PC-9 (cell line): Measurements from ENCODE around the gene EPHB1. TPM values are rescaled to one million over a fixed set of nuclear protein-coding genes. Genes with fewer than 3 reads are reported as not detected.

Source experiments
- BruUV-seq: library from RNA; stranded (reverse); fragments of 400-500 nt; replicated peaks from 2 replicates; lab custom pipeline; 2021; lab: Mats Ljungman, UMichigan
- CTCF ChIA-PET: fragments of 300-600 bp; sonication (Branson Sonifier 250); formaldehyde crosslinking; loops from one replicate; lab custom pipeline; 2022; ENCODE audit warnings: antibody characterized with exemption; lab: Charles Lee
- POLR2A ChIA-PET: fragments of 300-600 bp; sonication (Branson Sonifier 250); formaldehyde crosslinking; loops from one replicate; lab custom pipeline; 2022; ENCODE audit warnings: antibody characterized with exemption; ENCODE audit not compliant: unreplicated experiment; lab: Charles Lee
- DNase-seq, 2 experiments: peaks; one replicate each; pipeline versions ENCODE4 v3.0.0 to v3.0.0-alpha.2; 2015 to 2022; ENCODE audit warnings: mixed read lengths in 1 of 2
- H2AFZ ChIP-seq: fragments of 200-600 bp; sonication (generic); 2 replicates; pipeline ENCODE4 v1.8.1; 2017; ENCODE audit warnings: antibody characterized with exemption
- H3F3A ChIP-seq: fragments of 200-600 bp; sonication (generic); 2 replicates; pipeline ENCODE4 v1.8.1; 2017; ENCODE audit warnings: antibody characterized with exemption, mild to moderate bottlenecking, low read depth; ENCODE audit not compliant: insufficient read depth
- H3K27ac ChIP-seq: fragments of 200-600 bp; sonication (generic); 2 replicates; pipeline ENCODE4 v1.6.1; 2016; ENCODE audit warnings: mixed run types
- H3K27me3 ChIP-seq: fragments of 200-600 bp; sonication (generic); 2 replicates; pipeline ENCODE4 v1.6.1; 2016; ENCODE audit warnings: low read depth, mixed run types; ENCODE audit not compliant: insufficient read depth
- H3K36me3 ChIP-seq: fragments of 200-600 bp; sonication (generic); 2 replicates; pipeline ENCODE4 v1.6.1; 2016; ENCODE audit warnings: low read depth, mixed run types
- H3K4me1 ChIP-seq: fragments of 200-600 bp; sonication (generic); replicated peaks from 2 replicates; pipeline ENCODE4 v1.6.1; 2016; ENCODE audit warnings: mixed run types; ENCODE audit not compliant: insufficient read depth
- H3K4me2 ChIP-seq: fragments of 200-600 bp; sonication (generic); 2 replicates; pipeline ENCODE4 v1.6.1; 2017; ENCODE audit warnings: mixed run types
- H3K4me3 ChIP-seq: fragments of 200-600 bp; sonication (generic); 2 replicates; pipeline ENCODE4 v1.6.1; 2016; ENCODE audit warnings: mixed run types
- H3K79me2 ChIP-seq: fragments of 200-600 bp; sonication (generic); 2 replicates; pipeline ENCODE4 v1.6.1; 2017; ENCODE audit warnings: low read depth, mixed run types
- H3K9me2 ChIP-seq: fragments of 200-600 bp; sonication (generic); 2 replicates; pipeline ENCODE4 v1.8.1; 2017; ENCODE audit warnings: mild to moderate bottlenecking; ENCODE audit not compliant: insufficient read depth
- H3K9me3 ChIP-seq: fragments of 200-600 bp; sonication (generic); 2 replicates; pipeline ENCODE4 v1.8.1; 2016; ENCODE audit warnings: low read depth; ENCODE audit not compliant: insufficient read depth
- H4K20me1 ChIP-seq: fragments of 200-600 bp; sonication (generic); 2 replicates; pipeline ENCODE4 v1.8.1; 2017; ENCODE audit not compliant: insufficient read depth
- EZH2 ChIP-seq: fragments of 200-600 bp; sonication (generic); IDR thresholded peaks from 2 replicates; pipeline ENCODE4 v1.8.0; 2017; ENCODE audit warnings: antibody characterized with exemption, low read depth
- intact Hi-C: fragments of 100-400 bp; cut with micrococcal nuclease; formaldehyde crosslinking; loops from one replicate; pipeline ENCODE4 v1.10.0; 2022; ENCODE audit not compliant: unreplicated experiment
- total RNA-seq: library from RNA; stranded (reverse); gene quantifications from 2 replicates; pipeline ENCODE4 v1.2.3, GENCODE V29; 2021
- TF ChIP-seq, protein P1 (sequence below): fragments of 200-600 bp; sonication (generic); conservative IDR thresholded peaks from 2 replicates; pipeline ENCODE4 v1.6.1; 2017; ENCODE audit warnings: mixed run types, antibody characterized with exemption, mild to moderate bottlenecking, moderate library complexity

Gene EPHB1
- total RNA-seq, 1 experiment from 2014 or later = 0.15 TPM

DNA sequence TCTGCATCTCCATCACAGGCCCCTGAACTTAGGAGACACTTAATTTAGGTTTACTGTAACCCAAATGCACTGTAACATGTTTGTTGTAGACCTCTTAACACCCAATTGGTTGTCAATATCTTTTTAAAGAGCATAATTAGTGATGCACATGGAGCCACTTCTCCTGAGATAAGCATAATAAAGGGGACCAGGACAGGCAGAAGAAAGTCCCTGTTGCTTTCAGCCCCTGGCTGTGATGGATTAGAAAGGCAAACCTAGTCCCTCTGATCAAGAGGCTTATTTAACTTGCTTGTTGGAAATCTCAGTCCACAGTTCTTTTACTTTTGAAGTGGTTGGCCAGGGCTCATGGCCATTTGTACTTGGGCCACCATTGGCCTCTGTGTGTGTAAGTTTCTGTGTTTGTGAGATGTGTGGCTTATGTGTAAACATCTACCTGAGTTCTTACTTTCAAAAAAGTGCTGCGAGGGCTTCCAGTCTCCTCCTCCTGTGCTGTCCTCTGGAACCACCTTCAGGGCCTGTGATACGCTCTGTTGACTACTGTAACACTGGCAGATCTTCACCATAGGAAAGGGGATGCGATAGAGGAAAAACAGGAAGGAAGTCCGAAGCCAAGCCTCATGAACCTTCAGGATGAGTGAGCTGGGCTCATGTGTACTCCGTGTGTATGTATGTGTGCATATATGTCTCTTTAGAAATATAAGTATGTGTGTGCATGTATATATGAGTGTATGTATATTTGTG, 136.2 kb downstream of the EPHB1 start:
- Histone ChIP-seq H3K27me3 (peaks cover 9% of the 10 kb centered on the region; the same call in 1 of the 2 replicates), H2AFZ (no peak overlapping the region), H3K9me2 (no peaks in the 10 kb centered on the region), H3K36me3 (no peaks in the 10 kb centered on the region), H3K4me3 (no peak overlapping the region), H3K4me2 (no peak overlapping the region), H3K79me2 (no peaks in the 10 kb centered on the region), H3K27ac (no peak overlapping the region), H4K20me1 (no peaks in the 10 kb centered on the region), H3K4me1 (no peaks in the 10 kb centered on the region), H3K9me3 (no peaks in the 10 kb centered on the region), H3F3A (no peaks in the 10 kb centered on the region)
- CTCF ChIA-PET = no interaction called here
- no TSS peak for BruUV-seq
- intact Hi-C loops = no loop called here
- POLR2A ChIA-PET = no interaction called here
- no peak for DNase-seq
- no peak for TF ChIP-seq EZH2
- TF ChIP-seq, protein P1, sequence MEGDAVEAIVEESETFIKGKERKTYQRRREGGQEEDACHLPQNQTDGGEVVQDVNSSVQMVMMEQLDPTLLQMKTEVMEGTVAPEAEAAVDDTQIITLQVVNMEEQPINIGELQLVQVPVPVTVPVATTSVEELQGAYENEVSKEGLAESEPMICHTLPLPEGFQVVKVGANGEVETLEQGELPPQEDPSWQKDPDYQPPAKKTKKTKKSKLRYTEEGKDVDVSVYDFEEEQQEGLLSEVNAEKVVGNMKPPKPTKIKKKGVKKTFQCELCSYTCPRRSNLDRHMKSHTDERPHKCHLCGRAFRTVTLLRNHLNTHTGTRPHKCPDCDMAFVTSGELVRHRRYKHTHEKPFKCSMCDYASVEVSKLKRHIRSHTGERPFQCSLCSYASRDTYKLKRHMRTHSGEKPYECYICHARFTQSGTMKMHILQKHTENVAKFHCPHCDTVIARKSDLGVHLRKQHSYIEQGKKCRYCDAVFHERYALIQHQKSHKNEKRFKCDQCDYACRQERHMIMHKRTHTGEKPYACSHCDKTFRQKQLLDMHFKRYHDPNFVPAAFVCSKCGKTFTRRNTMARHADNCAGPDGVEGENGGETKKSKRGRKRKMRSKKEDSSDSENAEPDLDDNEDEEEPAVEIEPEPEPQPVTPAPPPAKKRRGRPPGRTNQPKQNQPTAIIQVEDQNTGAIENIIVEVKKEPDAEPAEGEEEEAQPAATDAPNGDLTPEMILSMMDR = no peak

- intact Hi-C loops = no loop called here
- TF ChIP-seq, protein P1 = no peak
- no peak for TF ChIP-seq EZH2
- H3K9me2 ChIP-seq = no peaks in the 10 kb centered on the region
- H3K9me3 ChIP-seq = no peaks in the 10 kb centered on the region
- H3K27me3 ChIP-seq = peaks cover 9% of the 10 kb centered on the region; the same call in 1 of the 2 replicates
- no peaks in the 10 kb centered on the region for H3F3A ChIP-seq
- no peaks in the 10 kb centered on the region for H3K79me2 ChIP-seq
- H2AFZ ChIP-seq = no peak overlapping the region
- H3K36me3 ChIP-seq = no peaks in the 10 kb centered on the region
- BruUV-seq = no TSS peak
- H3K27ac ChIP-seq = no peak overlapping the region
- H3K4me1 ChIP-seq = no peaks in the 10 kb centered on the region
- no peak for DNase-seq
- H4K20me1 ChIP-seq = no peaks in the 10 kb centered on the region
- CTCF ChIA-PET = no interaction called here
- no peak overlapping the region for H3K4me2 ChIP-seq
- POLR2A ChIA-PET = no interaction called here
- no peak overlapping the region for H3K4me3 ChIP-seq
Observed at GRCh38 chr3:134932035-134932434, 137.0 kb downstream of the EPHB1 start.

DNA sequence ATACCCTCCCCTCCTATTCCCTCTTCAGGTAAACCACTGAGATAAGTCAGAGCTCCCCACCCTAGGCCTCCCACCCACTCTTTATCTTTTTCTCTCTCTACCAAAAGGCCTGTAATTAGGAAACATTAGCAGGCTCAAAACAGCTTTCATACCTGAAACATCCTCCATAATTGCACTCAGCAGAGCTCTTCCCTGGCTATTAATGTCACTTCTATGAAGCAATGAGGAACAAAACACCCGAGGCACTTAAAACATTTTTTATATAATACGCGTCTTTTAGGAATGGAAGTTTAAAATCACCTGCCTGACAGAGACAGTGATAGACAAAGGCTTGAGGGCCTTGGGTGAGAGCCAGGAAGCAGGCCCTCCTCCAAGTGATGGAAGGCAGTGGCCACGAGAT, 138.9 kb downstream of the EPHB1 start:
- intact Hi-C loops = no loop called here
- peaks cover 9% of the 10 kb centered on the region; the same call in 1 of the 2 replicates for H3K27me3 ChIP-seq
- POLR2A ChIA-PET = no interaction called here
- no peaks in the 10 kb centered on the region for H3K36me3 ChIP-seq
- DNase-seq = no peak
- H3K4me2 ChIP-seq = no peak overlapping the region
- CTCF ChIA-PET = no interaction called here
- H3K9me3 ChIP-seq = no peaks in the 10 kb centered on the region
- H3K4me1 ChIP-seq = no peaks in the 10 kb centered on the region
- no peaks in the 10 kb centered on the region for H3K79me2 ChIP-seq
- H3F3A ChIP-seq = no peaks in the 10 kb centered on the region
- H3K4me3 ChIP-seq = no peak overlapping the region
- TF ChIP-seq, protein P1 = no peak
- no peak for TF ChIP-seq EZH2
- H2AFZ ChIP-seq = no peak overlapping the region
- no peaks in the 10 kb centered on the region for H4K20me1 ChIP-seq
- H3K27ac ChIP-seq = no peak overlapping the region
- no TSS peak for BruUV-seq
- no peaks in the 10 kb centered on the region for H3K9me2 ChIP-seq
